ENCODE measurements around the gene PACSIN1. TPM values are rescaled to one million over a fixed set of nuclear protein-coding genes. Genes with fewer than 3 reads are reported as not detected.

PACSIN1 gene
- total and polyA plus RNA-seq, 7 donors: 0.11 to 0.17 (median 0.11) TPM; not detected in 4

DNA sequence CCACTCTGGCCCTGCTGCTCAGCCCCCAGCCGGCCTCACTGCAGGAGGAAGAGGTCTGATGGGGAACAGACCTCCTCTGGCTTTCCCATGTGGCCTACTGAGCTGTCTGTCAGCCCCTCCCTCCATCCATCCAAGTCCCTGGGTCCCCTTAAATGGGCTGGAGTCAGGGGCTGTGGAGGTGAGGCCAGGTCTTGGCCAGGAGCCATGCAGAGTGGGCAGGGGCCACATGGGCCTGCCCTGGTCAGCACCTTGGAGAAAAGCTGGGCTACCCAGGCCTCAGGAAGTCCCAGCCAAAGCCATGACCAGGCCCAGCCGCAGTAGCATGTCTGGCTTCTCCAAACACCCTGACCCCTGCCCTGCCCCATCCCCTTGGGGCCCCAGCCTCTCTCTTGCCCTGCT, 83.9 kb downstream of the PACSIN1 start:
- H3K36me3 ChIP-seq (ENCODE audit: insufficient read depth in 1 of 2, low read depth in 1 of 2): no peaks in the 10 kb centered on the region
- DNase-seq (no peak), ATAC-seq (no peak)
- intact Hi-C loops (cut with DNase I): no loop called here
- no peaks in the 10 kb centered on the region for H3K9me3 ChIP-seq
- no peak overlapping the region for H3K4me3 ChIP-seq
- H3K27ac ChIP-seq: no peak overlapping the region
- TF ChIP-seq, protein P1, sequence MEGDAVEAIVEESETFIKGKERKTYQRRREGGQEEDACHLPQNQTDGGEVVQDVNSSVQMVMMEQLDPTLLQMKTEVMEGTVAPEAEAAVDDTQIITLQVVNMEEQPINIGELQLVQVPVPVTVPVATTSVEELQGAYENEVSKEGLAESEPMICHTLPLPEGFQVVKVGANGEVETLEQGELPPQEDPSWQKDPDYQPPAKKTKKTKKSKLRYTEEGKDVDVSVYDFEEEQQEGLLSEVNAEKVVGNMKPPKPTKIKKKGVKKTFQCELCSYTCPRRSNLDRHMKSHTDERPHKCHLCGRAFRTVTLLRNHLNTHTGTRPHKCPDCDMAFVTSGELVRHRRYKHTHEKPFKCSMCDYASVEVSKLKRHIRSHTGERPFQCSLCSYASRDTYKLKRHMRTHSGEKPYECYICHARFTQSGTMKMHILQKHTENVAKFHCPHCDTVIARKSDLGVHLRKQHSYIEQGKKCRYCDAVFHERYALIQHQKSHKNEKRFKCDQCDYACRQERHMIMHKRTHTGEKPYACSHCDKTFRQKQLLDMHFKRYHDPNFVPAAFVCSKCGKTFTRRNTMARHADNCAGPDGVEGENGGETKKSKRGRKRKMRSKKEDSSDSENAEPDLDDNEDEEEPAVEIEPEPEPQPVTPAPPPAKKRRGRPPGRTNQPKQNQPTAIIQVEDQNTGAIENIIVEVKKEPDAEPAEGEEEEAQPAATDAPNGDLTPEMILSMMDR (IDR thresholded peaks at IDR 0.05): no peak
- H3K27me3 ChIP-seq (ENCODE audit: insufficient read depth in 3 of 3, low read length in 2 of 3): no peaks in the 10 kb centered on the region
- WGBS, 3 donors: 77 to 87% (median 77%) methylated on average over 1 to 2 of the region's 2 CpGs
- no peaks in the 10 kb centered on the region for H3K4me1 ChIP-seq

- no peaks in the 10 kb centered on the region for H3K27me3 ChIP-seq (ENCODE audit: insufficient read depth in 3 of 3, low read length in 2 of 3)
- WGBS, 3 donors: 93 to 98% (median 94%) methylated on average over 8 of the region's 8 CpGs
- intact Hi-C loops (cut with DNase I): no loop called here
- no peak overlapping the region for H3K4me3 ChIP-seq
- no peaks in the 10 kb centered on the region for H3K4me1 ChIP-seq
- H3K9me3 ChIP-seq: no peaks in the 10 kb centered on the region
- ATAC-seq (no peak), DNase-seq (no peak)
- no peak overlapping the region for H3K27ac ChIP-seq
- TF ChIP-seq, protein P1 (IDR thresholded peaks at IDR 0.05): no peak
- H3K36me3 ChIP-seq (ENCODE audit: insufficient read depth in 1 of 2, low read depth in 1 of 2): no peaks in the 10 kb centered on the region
These were observed 85.8 kb downstream of the PACSIN1 start for GRCh38 chr6:34551720-34552119.

- Histone ChIP-seq H3K36me3 (ENCODE audit: insufficient read depth in 1 of 2, low read depth in 1 of 2) (no peaks in the 10 kb centered on the region), H3K4me1 (no peaks in the 10 kb centered on the region), H3K27me3 (ENCODE audit: insufficient read depth in 3 of 3, low read length in 2 of 3) (no peaks in the 10 kb centered on the region), H3K9me3 (no peaks in the 10 kb centered on the region), H3K4me3 (no peak overlapping the region), H3K27ac (no peak overlapping the region)
- TF ChIP-seq, protein P1 (IDR thresholded peaks at IDR 0.05): no peak
- WGBS, 3 donors: 87 to 91% (median 88%) methylated on average over 5 of the region's 5 CpGs
- intact Hi-C loops (cut with DNase I): no loop called here
- DNase-seq (no peak), ATAC-seq (no peak)
These were observed 86.7 kb downstream of the PACSIN1 start for GRCh38 chr6:34552620-34553019.

DNA sequence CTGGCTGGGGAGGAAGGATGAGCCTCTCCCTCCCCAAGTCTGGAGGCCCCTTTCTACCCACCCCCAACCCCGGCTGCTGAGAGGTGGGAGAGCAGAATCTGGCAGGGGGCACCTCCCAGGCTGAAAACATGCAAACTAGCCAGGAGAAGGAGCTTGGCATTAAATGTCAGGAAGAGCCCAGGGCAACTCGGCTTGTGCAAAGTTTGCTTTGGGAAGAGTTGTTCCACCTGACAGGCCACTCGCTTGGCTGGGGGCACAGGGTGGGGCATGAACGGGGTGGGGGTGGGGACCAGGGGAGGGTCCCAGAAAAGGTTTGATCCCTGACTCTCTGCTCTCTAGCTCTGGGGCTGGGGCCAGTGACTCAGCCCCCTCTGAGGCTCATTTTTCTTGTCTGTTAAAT, 87.3 kb downstream of the PACSIN1 start:
- H3K4me3 ChIP-seq: no peak overlapping the region
- no peaks in the 10 kb centered on the region for H3K4me1 ChIP-seq
- TF ChIP-seq, protein P1 (IDR thresholded peaks at IDR 0.05): no peak
- H3K36me3 ChIP-seq (ENCODE audit: insufficient read depth in 1 of 2, low read depth in 1 of 2): no peaks in the 10 kb centered on the region
- no peak overlapping the region for H3K27ac ChIP-seq
- H3K9me3 ChIP-seq: peaks cover under 1% of the 10 kb centered on the region
- no peak for DNase-seq
- ATAC-seq: no peak
- no peaks in the 10 kb centered on the region for H3K27me3 ChIP-seq (ENCODE audit: insufficient read depth in 3 of 3, low read length in 2 of 3)
- intact Hi-C loops (cut with DNase I): no loop called here
- WGBS, 3 donors: 72 to 84% (median 78%) methylated on average over 4 of the region's 4 CpGs

DNA sequence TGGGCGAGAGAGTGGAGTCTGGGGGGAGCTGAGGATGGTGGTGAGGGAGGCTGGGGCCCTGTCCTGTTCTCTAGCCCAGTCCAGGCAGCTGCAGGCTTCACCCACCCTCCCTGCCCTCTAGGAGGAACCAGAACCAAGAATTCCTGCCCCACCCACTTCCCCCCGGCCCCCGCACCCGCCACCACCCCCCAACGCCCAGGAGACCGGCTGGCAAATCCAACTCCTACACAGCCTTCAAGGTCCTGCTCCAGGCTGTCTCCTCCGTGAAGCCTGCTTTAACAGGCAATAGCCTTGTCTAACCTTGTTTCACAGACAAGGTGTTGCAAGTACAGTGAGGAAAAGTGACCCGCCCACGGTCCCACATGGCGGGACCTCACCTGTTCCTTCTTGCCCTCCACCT, 87.9 kb downstream of the PACSIN1 start:
- no peak for ATAC-seq
- intact Hi-C loops (cut with DNase I): no loop called here
- 76 to 81% (median 81%) methylated on average over 9 to 10 of the region's 10 CpGs for WGBS, 3 donors
- Histone ChIP-seq H3K4me1 (no peaks in the 10 kb centered on the region), H3K36me3 (ENCODE audit: insufficient read depth in 1 of 2, low read depth in 1 of 2) (no peaks in the 10 kb centered on the region), H3K9me3 (peaks cover 6% of the 10 kb centered on the region), H3K27ac (no peak overlapping the region), H3K4me3 (no peak overlapping the region), H3K27me3 (ENCODE audit: insufficient read depth in 3 of 3, low read length in 2 of 3) (no peaks in the 10 kb centered on the region)
- no peak for DNase-seq
- TF ChIP-seq, protein P1 (IDR thresholded peaks at IDR 0.05): no peak

All from psoas muscle (tissue), 8 donors.